H1 (cell line): ENCODE measurements around the gene ARL6IP4. TPM values are rescaled to one million over a fixed set of nuclear protein-coding genes. Genes with fewer than 3 reads are reported as not detected.

Source experiments
- POU5F1 ChIP-seq: IDR thresholded peaks from 2 replicates; pipeline ENCODE4 v1.6.1; 2011; ENCODE audit warnings: low read depth, mild to moderate bottlenecking, low read length, moderate library complexity
- SIN3A ChIP-seq, 2 experiments: IDR thresholded peaks in 1 of 2; conservative IDR thresholded peaks in 1 of 2; 2 replicates each; pipeline ENCODE4 v1.6.1; 2011 to 2012; ENCODE audit warnings: low read length in 2 of 2, improper control_type of control experiment in 1 of 2, low read depth in 1 of 2, mild to moderate bottlenecking in 1 of 2
- polyA plus RNA-seq, 7 experiments: library from polyadenylated mRNA; depleted of rRNA in 3 of 7; stranded (reverse) in 5 of 7; unstranded in 2 of 7; fragments of >200 nt in 5 of 7; fragments of 200-250 nt in 2 of 7; gene quantifications; 1 replicate in 5 of 7; 2 replicates in 1 of 7; 4 replicates in 1 of 7; pipeline versions ENCODE4 v1.2.1 to v1.2.3, GENCODE V29; 2011 to 2013; ENCODE audit warnings: missing spikeins in 2 of 7, mixed read lengths in 2 of 7
- total RNA-seq: library from RNA; stranded (reverse); fragmentation: NEBNext Ultra II Directional; extraction: Animal tissue kit (Norgen Biotek cat#: 25700); gene quantifications from 2 replicates; pipeline ENCODE4 v1.2.1, GENCODE V29; 2021
- TF ChIP-seq, protein P1 (sequence below): IDR thresholded peaks from 2 replicates; pipeline ENCODE4 v1.6.1; 2012; ENCODE audit warnings: low read length, inconsistent platforms

The ARL6IP4 gene
- total and polyA plus RNA-seq, 2 of the 8 experiments (the other 6 are each of a cell fraction or from before 2014, with no cell fraction given), result 76.4 to 109 TPM

DNA sequence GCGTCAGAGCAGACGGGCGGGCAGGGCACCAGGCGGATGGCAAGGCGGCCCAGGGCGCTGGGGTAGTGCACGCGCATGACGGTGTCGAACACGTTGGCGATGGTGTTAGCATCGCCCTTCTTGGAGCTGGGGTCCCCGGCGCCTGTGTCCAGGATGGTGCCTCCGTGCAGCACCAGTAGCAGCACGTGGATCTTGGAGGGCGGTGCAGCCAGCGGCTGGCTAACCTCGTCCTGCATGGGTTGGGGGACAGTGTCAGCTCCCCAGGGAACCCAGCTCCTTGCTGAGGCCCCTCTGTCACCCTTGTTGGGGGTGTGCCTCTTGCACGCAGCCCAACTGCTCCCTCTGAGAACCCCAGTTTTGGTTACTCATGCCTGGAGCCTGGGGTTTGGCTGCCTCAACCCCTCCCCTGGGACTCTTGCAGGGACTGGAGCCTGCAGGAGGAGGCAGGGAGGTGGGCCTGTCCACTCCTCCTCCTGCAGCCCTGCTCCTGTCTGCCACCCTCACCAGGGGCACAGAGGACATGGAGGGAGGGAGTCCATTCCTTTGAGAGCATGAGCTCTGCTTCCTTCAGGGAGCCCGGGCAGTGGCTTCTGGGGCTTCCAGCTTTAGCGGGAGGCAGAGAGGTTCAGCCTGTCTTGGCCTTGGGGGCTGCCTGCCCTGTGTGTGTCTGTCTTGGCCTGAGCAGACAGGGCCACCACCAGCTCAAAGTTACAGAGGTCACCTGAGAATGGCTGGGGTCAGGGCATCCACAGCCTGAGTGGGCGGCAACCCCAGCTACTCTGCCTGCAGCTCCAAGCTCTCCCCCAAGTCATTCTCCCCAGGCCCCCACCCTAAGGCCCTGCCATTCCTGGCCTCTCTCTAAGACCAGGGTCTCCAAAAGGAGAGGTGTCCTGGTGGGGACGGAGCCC lies 17.1 kb downstream of the ARL6IP4 start (continued):
- TF ChIP-seq POU5F1 (no peak), SIN3A (conservative IDR thresholded peaks at IDR 0.05 in 1 of 2, IDR thresholded peaks at IDR 0.05 in 1 of 2; ENCODE audit: low read depth in 1 of 2, low read length in 2 of 2) (no peak)
- TF ChIP-seq, protein P1, sequence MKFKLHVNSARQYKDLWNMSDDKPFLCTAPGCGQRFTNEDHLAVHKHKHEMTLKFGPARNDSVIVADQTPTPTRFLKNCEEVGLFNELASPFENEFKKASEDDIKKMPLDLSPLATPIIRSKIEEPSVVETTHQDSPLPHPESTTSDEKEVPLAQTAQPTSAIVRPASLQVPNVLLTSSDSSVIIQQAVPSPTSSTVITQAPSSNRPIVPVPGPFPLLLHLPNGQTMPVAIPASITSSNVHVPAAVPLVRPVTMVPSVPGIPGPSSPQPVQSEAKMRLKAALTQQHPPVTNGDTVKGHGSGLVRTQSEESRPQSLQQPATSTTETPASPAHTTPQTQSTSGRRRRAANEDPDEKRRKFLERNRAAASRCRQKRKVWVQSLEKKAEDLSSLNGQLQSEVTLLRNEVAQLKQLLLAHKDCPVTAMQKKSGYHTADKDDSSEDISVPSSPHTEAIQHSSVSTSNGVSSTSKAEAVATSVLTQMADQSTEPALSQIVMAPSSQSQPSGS, result no peak
